LNCaP clone FGC (cell line): ENCODE measurements around the gene NAT14.

Experiments used
- DNase-seq: peaks from one replicate; pipeline ENCODE4 v3.0.0-alpha.2; 2011; ENCODE audit warnings: low read depth
- H3K4me3 ChIP-seq: 2 replicates; pipeline ENCODE4 v1.5.1; 2011; ENCODE audit warnings: mild to moderate bottlenecking, low read depth, low read length, control low read depth
- CTCF ChIP-seq: IDR thresholded peaks from 2 replicates; pipeline ENCODE4 v1.5.1; 2012; ENCODE audit warnings: mild to moderate bottlenecking; ENCODE audit not compliant: control insufficient read depth, insufficient read depth; ENCODE audit errors: extremely low read depth

NAT14 gene

DNA sequence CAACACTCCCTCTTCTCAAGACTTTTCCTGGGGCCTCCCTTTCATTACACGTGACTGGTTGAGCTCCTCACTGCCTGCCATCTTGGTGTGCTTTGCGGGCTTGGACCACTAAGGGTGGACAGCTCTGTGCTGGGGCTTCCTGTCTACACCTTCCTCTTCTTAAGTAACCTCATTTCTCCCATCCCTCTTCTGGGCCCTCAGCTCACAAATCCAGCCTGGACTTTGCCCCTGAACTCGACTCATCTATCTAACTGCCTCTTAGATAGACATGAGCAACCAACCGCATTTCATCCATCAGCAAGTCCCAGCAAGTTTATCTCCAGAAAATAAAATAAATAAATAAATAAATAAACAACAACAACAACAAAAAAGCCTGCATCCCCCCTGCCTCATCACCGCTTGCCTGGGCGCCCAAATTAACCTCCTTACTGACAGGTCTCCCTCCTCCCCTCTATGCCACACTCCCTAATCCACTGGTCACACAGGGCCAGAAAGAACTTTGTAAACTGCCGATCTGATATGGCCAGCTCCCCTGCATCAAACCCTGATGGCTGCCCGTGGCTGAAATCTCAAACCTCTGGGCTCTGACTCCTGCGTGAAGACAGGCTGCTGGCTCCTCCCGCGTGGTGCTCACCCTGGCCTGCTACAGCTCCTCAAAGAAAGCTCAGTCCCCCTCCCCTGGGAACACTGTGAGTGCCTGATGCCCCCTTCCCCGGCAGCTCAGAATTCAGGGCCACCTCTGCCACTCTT lies 31.3 kb upstream of the NAT14 start:
- no peak for DNase-seq
- H3K4me3 ChIP-seq, result no peak overlapping the region
- TF ChIP-seq CTCF, result no peak

- no peak for DNase-seq
- peak; percentile 54 for TF ChIP-seq CTCF
- H3K4me3 ChIP-seq, result no peak overlapping the region
Measured at GRCh38 chr19:55454787-55455243, 30.2 kb upstream of the NAT14 start.

- no peak for TF ChIP-seq CTCF
- DNase-seq, result no peak
- no peak overlapping the region for H3K4me3 ChIP-seq
Measured at GRCh38 chr19:55455576-55456235, 29.3 kb upstream of the NAT14 start.

- no peak for TF ChIP-seq CTCF
- H3K4me3 ChIP-seq, result no peak overlapping the region
- DNase-seq, result no peak
Measured at GRCh38 chr19:55456347-55456746, 28.6 kb upstream of the NAT14 start.

GRCh38 chr19:55457683-55458457 lies 27.1 kb upstream of the NAT14 start:
- no peak overlapping the region for H3K4me3 ChIP-seq
- no peak for TF ChIP-seq CTCF
- DNase-seq, result no peak

GRCh38 chr19:55459551-55459949 lies 25.4 kb upstream of the NAT14 start:
- TF ChIP-seq CTCF, result no peak
- no peak for DNase-seq
- H3K4me3 ChIP-seq, result no peak overlapping the region
